ENCODE results near the gene MCMBP.
"Not testable (repeated sequence)": the region's sequence is repeated elsewhere in the genome, so short reads cannot be mapped to it uniquely, and the experiment has no call there.

Gene MCMBP

DNA sequence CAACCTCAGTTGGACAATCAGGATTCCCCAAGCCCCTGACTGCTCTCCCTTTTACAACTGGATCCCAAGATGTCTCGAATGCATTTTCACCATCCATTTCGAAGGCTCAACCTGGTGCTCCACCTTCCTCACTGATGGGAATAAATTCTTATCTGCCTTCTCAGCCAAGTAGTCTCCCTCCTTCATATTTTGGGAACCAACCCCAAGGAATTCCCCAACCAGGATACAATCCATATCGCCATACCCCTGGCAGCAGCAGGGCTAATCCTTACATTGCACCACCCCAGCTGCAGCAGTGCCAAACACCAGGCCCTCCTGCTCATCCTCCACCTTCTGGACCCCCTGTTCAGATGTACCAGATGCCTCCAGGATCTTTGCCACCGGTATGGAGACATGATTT lies 25.9 kb upstream of the MCMBP start:
- no peak overlapping the region; a peak in 1 of 22 replicates for H3K9ac ChIP-seq
- peaks cover 20 to 61% (median 33%) of the 10 kb centered on the region in 10 experiments for H3K4me1 ChIP-seq
- H3K36me3 ChIP-seq = peaks cover 57 to 92% (median 69%) of the 10 kb centered on the region in 11 experiments
- no peaks in the 10 kb centered on the region for H3K27me3 ChIP-seq
- H4K20me1 ChIP-seq = peaks cover 19 to 93% (median 75%) of the 10 kb centered on the region in 11 experiments; a peak in 20 of 22 replicates
- H3K27ac ChIP-seq = no peak overlapping the region
- TF ChIP-seq Cebpa-rat (IDR thresholded peaks at IDR 0.05) = no peak
- peak overlapping the region in 2 of 11 experiments; percentile 7 to 27; a peak in 3 of 22 replicates for H3K4me2 ChIP-seq
- H3K9me3 ChIP-seq (replicated peaks in 1 of 11) = no peaks in the 10 kb centered on the region
- no peak overlapping the region for H3K4me3 ChIP-seq

DNA sequence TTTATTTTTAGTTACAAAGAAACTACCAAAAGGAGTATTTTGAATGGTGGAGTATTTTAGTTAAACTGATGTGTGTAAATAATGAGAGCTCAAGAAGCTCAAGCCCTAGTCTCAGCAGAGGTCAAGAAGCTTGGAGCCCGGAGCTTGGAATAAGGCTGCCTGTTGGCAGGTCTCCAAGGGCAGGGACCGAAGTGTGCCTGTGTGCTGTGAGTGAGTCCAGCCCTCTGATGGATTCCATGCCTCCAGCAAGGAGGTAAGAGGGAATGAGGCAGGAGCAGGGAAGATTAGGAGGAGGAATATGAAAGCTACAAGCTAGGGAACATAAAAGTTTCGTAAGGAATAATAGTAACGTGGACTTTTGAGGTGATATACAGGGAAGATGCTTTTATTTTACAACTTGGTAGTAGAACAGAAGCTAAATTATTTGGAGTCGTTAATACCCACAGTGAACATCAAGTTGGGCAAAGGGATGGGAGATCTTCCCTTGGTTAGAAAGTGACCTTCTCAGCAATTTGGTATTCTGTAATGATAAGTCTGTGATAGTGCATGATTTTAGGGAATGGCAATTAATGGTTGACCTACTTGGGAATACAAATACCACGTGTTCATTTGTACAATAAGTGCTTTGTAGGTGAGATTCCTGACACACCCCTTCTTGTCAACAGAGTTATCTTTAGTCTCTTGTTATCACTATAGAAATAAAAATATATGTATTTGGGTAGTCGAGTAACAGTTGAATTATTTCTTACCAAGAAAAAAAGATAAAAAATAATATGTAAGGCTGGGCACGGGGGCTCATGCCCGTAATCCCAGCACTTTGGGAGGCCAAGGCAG lies 24.5 kb upstream of the MCMBP start:
- no peaks in the 10 kb centered on the region for H3K9me3 ChIP-seq (replicated peaks in 1 of 11)
- H4K20me1 ChIP-seq = peaks cover 19 to 82% (median 69%) of the 10 kb centered on the region in 11 experiments; a peak in 20 of 22 replicates
- H3K4me2 ChIP-seq = peak overlapping the region in 7 of 11 experiments; percentile 26 to 93 (median 55); a peak in 10 of 22 replicates

GRCh38 chr10:119896061-119896655 lies 23.5 kb upstream of the MCMBP start:
- H3K36me3 ChIP-seq = peaks cover 36 to 68% (median 47%) of the 10 kb centered on the region in 11 experiments
- H3K4me2 ChIP-seq = peak overlapping the region in 10 of 11 experiments; percentile 7 to 93 (median 51); a peak in 17 of 22 replicates
- no peaks in the 10 kb centered on the region for H3K27me3 ChIP-seq
- H3K4me1 ChIP-seq = peaks cover 35 to 72% (median 46%) of the 10 kb centered on the region in 10 experiments
- H3K9me3 ChIP-seq (replicated peaks in 1 of 11) = no peaks in the 10 kb centered on the region
- peak overlapping the region in 10 of 11 experiments; percentile 17 to 56 (median 37); a peak in 18 of 22 replicates for H3K27ac ChIP-seq
- H3K4me3 ChIP-seq = peak overlapping the region in 1 of 10 experiments; percentile 10; a peak in 1 of 20 replicates
- no peak; a peak in 1 of 22 replicates for TF ChIP-seq Cebpa-rat (IDR thresholded peaks at IDR 0.05)
- H3K9ac ChIP-seq = peak overlapping the region in 6 of 11 experiments; percentile 17 to 30 (median 28); a peak in 9 of 22 replicates
- peaks cover 19 to 73% (median 61%) of the 10 kb centered on the region in 11 experiments; a peak in 18 of 22 replicates for H4K20me1 ChIP-seq

More for the DNA sequence above, 24.5 kb upstream of the MCMBP start:
- peaks cover 42 to 78% (median 55%) of the 10 kb centered on the region in 11 experiments for H3K36me3 ChIP-seq
- no peak overlapping the region for H3K4me3 ChIP-seq
- no peak overlapping the region; a peak in 2 of 22 replicates for H3K9ac ChIP-seq
- peak overlapping the region in 5 of 11 experiments; percentile 43 to 56 (median 47); a peak in 4 of 22 replicates for H3K27ac ChIP-seq
- peaks cover 26 to 65% (median 38%) of the 10 kb centered on the region in 10 experiments for H3K4me1 ChIP-seq
- H3K27me3 ChIP-seq = no peaks in the 10 kb centered on the region
- no peak for TF ChIP-seq Cebpa-rat (IDR thresholded peaks at IDR 0.05)

DNA sequence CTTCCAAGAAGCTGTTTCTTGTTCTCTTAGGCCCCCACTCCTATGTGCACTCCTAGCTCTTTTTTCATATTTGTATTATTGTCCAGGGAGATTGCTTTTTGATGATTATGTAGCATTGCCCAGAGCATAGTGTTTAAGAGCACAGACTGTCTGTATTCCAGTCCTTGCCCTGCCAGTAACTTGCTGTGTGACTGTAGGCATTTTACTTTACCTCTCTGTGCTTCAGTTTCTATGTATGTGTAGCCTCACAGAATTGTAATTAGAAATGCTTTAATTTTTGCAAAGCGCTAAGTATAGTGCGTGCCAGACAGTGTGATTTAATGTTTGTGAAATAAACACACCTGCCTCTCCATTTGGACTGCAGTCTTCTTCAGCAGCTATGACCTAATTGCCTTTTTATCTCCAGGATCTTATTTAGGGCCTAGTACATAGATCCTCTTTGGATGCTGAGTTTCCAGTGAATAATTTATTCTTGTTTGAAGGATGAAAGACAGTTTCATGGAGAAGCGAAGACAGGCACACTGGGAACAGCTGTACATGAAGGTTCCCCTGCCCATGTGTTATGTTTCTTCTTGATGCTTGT lies 21.3 kb upstream of the MCMBP start:
- Histone ChIP-seq H3K36me3 (peaks cover 15 to 46% (median 27%) of the 10 kb centered on the region in 11 experiments), H3K27ac (no peak overlapping the region), H3K9me3 (replicated peaks in 1 of 11) (peaks cover 0 to 14% (median 10%) of the 10 kb centered on the region in 11 experiments; a peak in 15 of 22 replicates), H3K27me3 (no peaks in the 10 kb centered on the region), H4K20me1 (peaks cover 13 to 56% (median 45%) of the 10 kb centered on the region in 11 experiments; a peak in 17 of 22 replicates), H3K4me3 (peak overlapping the region; percentile 73 to 96 (median 84); a peak in 18 of 20 replicates), H3K9ac (peak overlapping the region; percentile 84 to 94 (median 90); a peak in 15 of 22 replicates), H3K4me2 (peak overlapping the region; percentile 84 to 99 (median 93)), H3K4me1 (peaks cover 36 to 77% (median 47%) of the 10 kb centered on the region in 10 experiments)
- no peak for TF ChIP-seq Cebpa-rat (IDR thresholded peaks at IDR 0.05)

GRCh38 chr10:119893074-119893473 lies 20.4 kb upstream of the MCMBP start:
- Histone ChIP-seq H3K4me1 (peaks cover 37 to 78% (median 51%) of the 10 kb centered on the region in 10 experiments), H3K9me3 (replicated peaks in 1 of 11) (peaks cover 0 to 14% (median 10%) of the 10 kb centered on the region in 11 experiments; a peak in 15 of 22 replicates), H3K9ac (peak overlapping the region; percentile 84 to 94 (median 90)), H3K4me2 (peak overlapping the region; percentile 84 to 99 (median 93)), H3K4me3 (peak overlapping the region; percentile 73 to 96 (median 84)), H3K27ac (peak overlapping the region; percentile 80 to 93 (median 86)), H3K27me3 (no peaks in the 10 kb centered on the region), H4K20me1 (peaks cover 6 to 48% (median 37%) of the 10 kb centered on the region in 11 experiments; a peak in 17 of 22 replicates), H3K36me3 (peaks cover 8 to 37% (median 19%) of the 10 kb centered on the region in 11 experiments; a peak in 21 of 22 replicates)
- TF ChIP-seq Cebpa-rat (IDR thresholded peaks at IDR 0.05) = no peak

DNA sequence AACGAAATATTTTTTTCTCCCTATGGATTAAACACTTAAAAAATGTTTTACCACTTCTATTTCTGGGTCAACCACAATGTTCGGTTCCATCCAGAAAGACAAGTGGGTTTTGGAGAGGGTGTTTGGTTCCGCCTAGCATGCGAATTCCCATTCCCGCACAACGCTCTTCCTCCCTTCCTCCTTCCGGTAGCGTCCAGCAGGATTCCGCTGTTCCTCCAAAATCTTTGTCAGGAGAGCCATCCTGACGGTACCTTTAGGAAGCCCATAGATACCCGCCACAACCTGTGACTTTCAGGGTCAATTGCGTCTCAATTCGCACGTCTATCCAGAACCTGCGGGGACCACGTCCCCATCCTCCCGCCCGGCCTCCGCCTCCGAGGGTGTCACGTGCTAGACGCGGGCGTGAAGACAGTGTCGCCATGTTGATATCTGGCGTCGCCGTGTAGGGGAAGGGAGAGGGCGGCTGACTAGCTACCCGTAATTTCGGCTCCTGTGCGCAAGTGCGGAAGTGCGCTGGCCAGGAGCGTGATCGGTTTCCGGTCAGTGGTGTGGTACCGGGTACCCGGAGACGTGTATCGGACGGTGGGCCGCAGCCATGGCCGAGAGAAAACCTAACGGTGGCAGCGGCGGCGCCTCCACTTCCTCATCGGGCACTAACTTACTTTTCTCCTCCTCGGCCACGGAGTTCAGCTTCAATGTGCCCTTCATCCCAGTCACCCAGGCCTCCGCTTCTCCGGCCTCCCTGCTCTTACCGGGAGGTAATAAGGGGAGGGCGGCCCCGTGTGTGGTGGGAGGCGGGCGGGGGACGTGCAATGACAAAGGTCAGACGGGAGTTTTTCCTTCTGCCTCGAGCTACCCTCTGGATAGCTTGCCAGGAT lies 19.8 kb upstream of the MCMBP start, which contains the start of gene SEC23IP:
Gene SEC23IP, plus strand, starts transcription at position 543 of the 878 bp plus-strand sequence. Its CDS starts 53 bp downstream, at position 596.
- Histone ChIP-seq H3K36me3 (peaks cover 8 to 32% (median 19%) of the 10 kb centered on the region in 11 experiments; a peak in 21 of 22 replicates), H3K9me3 (replicated peaks in 1 of 11) (peaks cover 0 to 14% (median 10%) of the 10 kb centered on the region in 11 experiments; a peak in 15 of 22 replicates), H3K4me1 (peaks cover 37 to 78% (median 51%) of the 10 kb centered on the region in 10 experiments), H3K4me3 (peak within 1 kb of the TSS; percentile 73 to 96 (median 84)), H3K9ac (peak within 1 kb of the TSS; percentile 84 to 94 (median 90)), H4K20me1 (peaks cover 6 to 41% (median 33%) of the 10 kb centered on the region in 11 experiments; a peak in 17 of 22 replicates), H3K27me3 (no peaks in the 10 kb centered on the region), H3K4me2 (peak within 1 kb of the TSS; percentile 84 to 99 (median 93)), H3K27ac (peak within 1 kb of the TSS; percentile 80 to 93 (median 86))
- TF ChIP-seq Cebpa-rat (IDR thresholded peaks at IDR 0.05) = no peak

- H3K27me3 ChIP-seq = not testable (repeated sequence)
- H3K9ac ChIP-seq = peak overlapping the region; percentile 84 to 94 (median 90)
- H3K4me1 ChIP-seq = peaks cover 37 to 72% (median 46%) of the 10 kb centered on the region in 10 experiments
- peak overlapping the region; percentile 73 to 96 (median 84) for H3K4me3 ChIP-seq
- H3K36me3 ChIP-seq = peaks cover 8 to 27% (median 13%) of the 10 kb centered on the region in 11 experiments; a peak in 21 of 22 replicates
- H4K20me1 ChIP-seq = peaks cover 6 to 35% (median 27%) of the 10 kb centered on the region in 11 experiments; a peak in 16 of 22 replicates
- peak overlapping the region; percentile 80 to 93 (median 86); a peak in 21 of 22 replicates for H3K27ac ChIP-seq
- peak overlapping the region; percentile 83 to 99 (median 93) for H3K4me2 ChIP-seq
- peaks cover 0 to 14% (median 10%) of the 10 kb centered on the region in 11 experiments; a peak in 15 of 22 replicates for H3K9me3 ChIP-seq (replicated peaks in 1 of 11)
These were observed 19.2 kb upstream of the MCMBP start for GRCh38 chr10:119891849-119892187.

- peaks cover 24 to 57% (median 33%) of the 10 kb centered on the region in 10 experiments for H3K4me1 ChIP-seq
- peak overlapping the region in 2 of 11 experiments; percentile 63 to 75; a peak in 4 of 22 replicates for H3K4me2 ChIP-seq
- H3K27me3 ChIP-seq, H3K9ac ChIP-seq, H3K4me3 ChIP-seq, H3K27ac ChIP-seq: not testable (repeated sequence)
- H3K36me3 ChIP-seq = peaks cover 5 to 15% (median 9%) of the 10 kb centered on the region in 11 experiments; a peak in 20 of 22 replicates
- peaks cover 0 to 14% (median 10%) of the 10 kb centered on the region in 11 experiments; a peak in 15 of 22 replicates for H3K9me3 ChIP-seq (replicated peaks in 1 of 11)
- H4K20me1 ChIP-seq = peaks cover 3 to 20% (median 12%) of the 10 kb centered on the region in 11 experiments; a peak in 14 of 22 replicates
These were observed 17.7 kb upstream of the MCMBP start for GRCh38 chr10:119890307-119890706.

- peaks cover 19 to 50% (median 26%) of the 10 kb centered on the region in 10 experiments for H3K4me1 ChIP-seq
- H3K9ac ChIP-seq = peak overlapping the region in 3 of 11 experiments; percentile 17 to 41 (median 40); a peak in 3 of 22 replicates
- H3K36me3 ChIP-seq, H3K27me3 ChIP-seq, H4K20me1 ChIP-seq: not testable (repeated sequence)
- peak overlapping the region in 5 of 11 experiments; percentile 23 to 75 (median 61); a peak in 7 of 22 replicates for H3K4me2 ChIP-seq
- H3K9me3 ChIP-seq (replicated peaks in 1 of 11) = peaks cover 0 to 14% (median 10%) of the 10 kb centered on the region in 11 experiments; a peak in 15 of 22 replicates
- peak overlapping the region in 1 of 10 experiments; percentile 24; a peak in 2 of 20 replicates for H3K4me3 ChIP-seq
- H3K27ac ChIP-seq = peak overlapping the region in 2 of 11 experiments; percentile 48 to 62; a peak in 5 of 22 replicates
These were observed 16.6 kb upstream of the MCMBP start for GRCh38 chr10:119889201-119889600.

DNA sequence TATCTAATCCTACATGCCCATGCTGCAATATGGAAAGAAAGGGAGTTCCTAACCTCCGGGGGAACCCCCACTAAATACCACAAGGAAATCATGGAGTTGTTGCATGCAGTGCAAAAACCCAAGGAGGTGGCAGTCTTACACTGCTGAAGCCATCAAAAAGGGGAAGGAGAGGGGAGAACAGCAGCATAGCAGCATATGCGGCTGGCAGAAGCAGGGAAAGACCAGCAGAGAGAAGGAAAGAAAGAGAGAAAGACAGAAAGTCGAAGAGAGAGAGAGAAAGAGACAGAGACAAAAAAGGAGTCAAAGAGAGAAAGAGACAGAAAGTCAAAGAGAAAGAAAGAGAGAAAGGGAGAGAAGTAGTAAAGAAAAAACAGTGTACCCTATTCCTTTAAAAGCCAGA lies 16.1 kb upstream of the MCMBP start:
- H3K9me3 ChIP-seq (replicated peaks in 1 of 11) = peaks cover 3 to 15% (median 11%) of the 10 kb centered on the region in 11 experiments; a peak in 17 of 22 replicates
- peak overlapping the region in 1 of 10 experiments; percentile 24; a peak in 2 of 20 replicates for H3K4me3 ChIP-seq
- not testable (repeated sequence) for H4K20me1 ChIP-seq, H3K36me3 ChIP-seq, H3K27me3 ChIP-seq
- H3K27ac ChIP-seq = peak overlapping the region in 2 of 11 experiments; percentile 48 to 62; a peak in 5 of 22 replicates
- peaks cover 14 to 49% (median 21%) of the 10 kb centered on the region in 10 experiments for H3K4me1 ChIP-seq
- peak overlapping the region in 3 of 11 experiments; percentile 17 to 41 (median 40); a peak in 3 of 22 replicates for H3K9ac ChIP-seq
- H3K4me2 ChIP-seq = peak overlapping the region in 6 of 11 experiments; percentile 23 to 75 (median 54); a peak in 9 of 22 replicates

Measured in BLaER1 treated with 17β-estradiol and CSF1 and Interleukin-3, amounts not matched to agents 10 nM and 100 nM (cell line).